GM18499 (cell line): ENCODE results near the gene ZNF765.
A peak's percentile ranks its signal among the peaks of the same experiment; 100 is the strongest.
"Not testable (repeated sequence)": the region's sequence is repeated elsewhere in the genome, so short reads cannot be mapped to it uniquely, and the experiment has no call there.

ENCODE experiments used
- ATAC-seq: cut with Tn5 transposase; IDR thresholded peaks from one replicate; pipeline ENCODE4 v1.9.1; 2021; ENCODE audit warnings: moderate number of reproducible peaks; ENCODE audit not compliant: insufficient read depth, unreplicated experiment

The ZNF765 gene

DNA sequence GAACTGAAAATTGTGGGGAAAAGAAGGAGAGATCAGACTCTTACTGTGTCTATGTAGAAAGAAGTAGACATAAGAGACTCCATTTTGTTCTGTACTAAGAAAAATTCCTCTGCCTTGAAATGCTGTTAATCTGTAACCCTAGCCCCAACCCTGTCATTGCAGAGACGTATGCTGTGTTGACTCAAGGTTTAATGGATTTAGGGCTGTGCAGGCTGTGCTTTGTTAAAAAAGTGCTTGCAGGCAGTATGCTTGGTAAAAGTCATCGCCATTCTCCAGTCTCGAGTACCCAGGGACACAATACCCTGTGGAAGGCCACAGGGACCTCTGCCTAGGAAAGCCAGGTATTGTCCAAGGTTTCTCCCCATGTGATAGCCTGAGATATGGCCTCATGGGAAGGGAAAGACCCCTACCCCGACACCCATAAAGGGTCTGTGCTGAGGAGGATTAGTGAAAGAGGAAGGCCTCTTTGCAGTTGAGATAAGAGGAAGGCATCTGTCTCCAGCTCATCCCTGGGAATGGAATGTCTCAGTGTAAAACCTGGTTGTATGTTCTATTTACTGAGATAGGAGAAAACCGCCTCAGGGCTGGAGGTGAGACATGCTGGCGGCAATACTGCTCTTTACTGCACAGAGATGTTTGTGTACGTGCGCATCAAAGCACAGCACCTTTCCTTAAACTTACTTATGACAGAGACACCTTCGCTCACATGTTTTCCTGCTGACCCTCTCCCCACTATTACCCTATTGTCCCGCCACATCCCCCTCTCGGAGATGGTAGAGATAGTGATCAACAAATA is 25.8 kb downstream of the ZNF765 start:
- not testable (repeated sequence) for ATAC-seq

DNA sequence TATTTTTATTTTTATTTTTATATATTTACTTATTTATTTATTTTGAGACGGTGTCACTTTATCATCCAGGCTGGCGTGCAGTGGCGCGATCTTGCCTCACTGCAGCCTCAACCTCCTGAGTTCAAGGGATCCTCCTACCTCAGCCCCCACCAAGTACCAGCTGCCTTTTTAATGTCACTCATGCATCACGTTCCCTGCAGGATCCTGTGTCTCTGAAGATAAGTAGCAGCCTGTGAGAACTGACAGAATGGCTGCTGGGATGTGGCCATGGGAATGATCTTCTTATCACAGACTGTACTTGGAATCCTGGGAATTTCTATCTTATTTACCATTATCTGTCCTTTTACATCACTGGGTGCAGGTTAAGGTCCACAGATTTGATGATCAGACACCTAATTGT is 27.6 kb downstream of the ZNF765 start:
- ATAC-seq: no peak

DNA sequence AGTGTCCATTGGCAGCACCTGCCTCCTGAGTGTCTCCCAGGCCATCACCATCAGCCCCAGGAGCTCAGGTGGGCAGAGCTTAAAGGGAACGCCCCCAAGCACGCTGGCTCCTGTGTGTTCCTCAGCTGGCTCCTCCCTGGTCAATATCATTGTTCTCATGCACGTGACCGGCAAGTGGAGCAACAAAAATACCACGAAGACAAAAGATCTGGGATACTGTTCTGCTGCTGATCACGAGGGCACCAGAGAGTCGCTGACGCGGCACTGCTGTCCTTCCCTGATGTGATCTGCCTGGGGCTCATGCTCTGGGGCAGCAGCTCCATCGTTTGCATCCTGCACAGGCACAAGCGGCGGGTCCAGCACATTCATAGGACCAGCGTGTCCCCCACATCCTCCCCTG is 28.1 kb downstream of the ZNF765 start:
- not testable (repeated sequence) for ATAC-seq

DNA sequence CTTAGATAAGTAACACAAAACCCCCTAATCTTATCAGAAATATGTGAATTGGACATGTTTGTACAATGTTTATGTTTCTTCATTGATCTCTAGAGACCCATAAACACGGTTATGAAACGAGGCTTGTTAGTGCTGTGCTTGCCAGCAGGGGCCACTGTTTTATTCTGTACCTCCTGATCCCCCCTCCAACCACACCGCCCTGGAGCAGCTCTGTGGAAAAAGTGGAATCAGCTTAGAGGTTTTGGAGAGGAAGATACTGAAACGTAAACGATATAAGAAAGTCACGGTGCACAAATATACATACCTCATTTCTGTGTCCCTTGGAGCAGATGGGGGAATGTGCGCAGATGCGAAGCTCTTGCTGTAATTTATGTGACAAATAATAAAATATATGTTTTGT is 28.7 kb downstream of the ZNF765 start:
- ATAC-seq: not testable (repeated sequence)

DNA sequence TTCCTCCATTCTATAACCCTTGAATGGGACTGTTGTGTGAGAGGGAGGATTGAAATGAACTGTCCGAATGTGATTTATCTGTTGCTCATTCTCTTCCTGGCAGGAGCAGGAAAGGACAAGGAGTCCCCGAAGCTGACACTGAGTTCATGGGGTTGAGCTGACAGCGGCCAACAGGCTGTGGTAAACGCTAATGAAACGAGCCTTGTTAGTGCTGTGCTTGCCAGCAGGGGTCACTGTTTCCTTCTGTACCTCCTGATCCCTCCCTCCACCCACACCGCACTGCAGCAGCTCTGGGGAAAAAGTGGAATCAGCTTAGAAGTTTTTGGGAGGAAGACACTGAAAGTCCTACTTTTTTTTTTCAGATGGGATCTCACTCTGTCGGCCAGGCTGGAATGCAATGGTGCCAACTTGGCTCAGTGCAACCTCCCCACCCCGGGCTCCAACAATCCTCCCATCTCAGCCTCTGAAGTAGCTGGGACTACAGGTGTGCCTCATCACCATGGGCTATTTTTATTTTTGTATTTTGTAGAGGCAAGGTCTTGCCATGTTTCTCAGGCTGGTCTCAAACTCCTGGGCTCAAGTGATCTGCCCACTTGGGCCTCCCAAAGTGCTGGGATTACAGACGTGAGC is 30.1 kb downstream of the ZNF765 start:
- ATAC-seq: no peak

DNA sequence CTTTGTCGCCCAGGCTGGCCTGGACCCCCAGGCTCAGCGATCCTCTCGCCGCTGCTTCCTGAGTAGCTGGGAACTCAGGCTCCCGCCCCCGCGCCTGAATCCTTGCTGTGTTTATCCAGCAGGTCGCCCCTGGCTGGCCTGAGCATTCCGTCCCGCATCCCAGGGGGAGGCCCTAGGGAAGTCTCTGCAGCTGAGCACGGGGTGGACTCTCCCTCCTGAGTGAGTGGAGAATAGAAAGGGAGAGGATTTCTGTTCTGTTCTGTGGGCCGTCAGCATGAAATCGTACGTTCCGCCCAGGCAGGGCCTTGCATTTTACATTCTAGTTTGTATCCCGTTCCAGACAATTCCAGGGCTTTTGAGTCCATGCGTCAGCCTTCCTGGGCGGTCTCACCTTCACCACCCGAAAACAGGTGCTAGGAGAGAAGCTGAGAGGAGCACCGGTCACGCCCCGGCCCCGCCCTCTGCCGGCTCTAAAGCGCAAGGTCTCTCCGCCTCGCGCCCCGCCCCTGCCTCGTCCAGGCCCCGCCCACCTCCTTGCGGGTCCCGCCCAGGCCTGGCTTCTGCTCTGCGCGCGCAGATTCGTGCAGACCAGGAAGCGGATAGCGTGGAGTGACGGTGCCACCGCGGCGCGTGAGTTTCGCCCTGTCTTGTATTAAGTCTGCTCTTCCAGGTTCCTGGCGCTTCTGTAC is 36.6 kb downstream of the ZNF765 start, which contains the start of gene ZNF761:
TSS of gene ZNF761 (plus strand) at position 586 of the 689 bp plus-strand sequence. CDS start 15,285 bp downstream, outside the sequence.
- peak; percentile 75 for ATAC-seq

DNA sequence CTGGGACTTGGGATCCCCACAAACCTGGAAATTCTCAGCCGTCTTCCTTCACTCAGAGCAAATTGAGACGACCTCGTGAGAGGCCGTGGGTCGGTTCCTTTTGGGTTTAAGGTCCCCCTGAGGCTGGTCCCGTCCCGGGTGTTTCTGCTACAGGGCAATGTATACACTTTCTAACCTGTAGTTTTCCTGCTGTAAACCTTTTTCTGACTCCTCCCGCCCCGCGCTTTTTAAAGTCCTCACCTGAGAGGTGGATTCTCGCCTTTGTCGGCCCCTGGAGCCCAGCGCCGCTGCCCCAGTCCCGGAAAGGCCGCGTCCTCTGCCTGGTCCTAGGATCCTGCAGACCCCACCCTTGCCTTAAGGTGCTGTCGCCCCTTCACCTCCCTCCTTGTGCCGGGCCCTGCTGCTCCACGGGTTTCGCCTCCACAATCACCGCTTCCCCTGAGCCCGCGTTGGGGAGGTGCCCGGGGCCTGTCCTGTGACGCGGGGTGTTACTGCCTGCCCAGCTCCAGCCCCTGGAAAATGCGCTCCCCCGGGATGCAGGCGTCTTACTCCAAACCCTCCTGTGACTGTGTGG is 37.2 kb downstream of the ZNF765 start:
- ATAC-seq: peak; percentile 11

DNA sequence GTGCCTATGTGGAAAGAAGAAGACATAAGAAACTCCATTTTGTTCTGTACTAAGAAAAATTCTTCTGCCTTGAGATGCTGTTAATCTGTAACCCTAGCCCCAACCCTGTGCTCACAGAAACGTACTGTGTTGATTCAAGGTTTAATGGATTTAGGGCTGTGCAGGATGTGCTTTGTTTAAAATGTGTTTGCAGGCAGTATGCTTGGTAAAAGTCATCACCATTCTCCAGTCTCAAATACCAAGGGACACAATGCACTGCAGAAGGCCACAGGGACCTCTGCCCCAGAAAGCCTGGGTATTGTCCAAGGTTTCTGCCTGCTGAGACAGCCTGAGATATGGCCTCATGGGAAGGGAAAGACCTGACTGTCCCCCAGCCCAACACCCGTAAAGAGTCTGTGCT is 48.9 kb downstream of the ZNF765 start:
- ATAC-seq: not testable (repeated sequence)

DNA sequence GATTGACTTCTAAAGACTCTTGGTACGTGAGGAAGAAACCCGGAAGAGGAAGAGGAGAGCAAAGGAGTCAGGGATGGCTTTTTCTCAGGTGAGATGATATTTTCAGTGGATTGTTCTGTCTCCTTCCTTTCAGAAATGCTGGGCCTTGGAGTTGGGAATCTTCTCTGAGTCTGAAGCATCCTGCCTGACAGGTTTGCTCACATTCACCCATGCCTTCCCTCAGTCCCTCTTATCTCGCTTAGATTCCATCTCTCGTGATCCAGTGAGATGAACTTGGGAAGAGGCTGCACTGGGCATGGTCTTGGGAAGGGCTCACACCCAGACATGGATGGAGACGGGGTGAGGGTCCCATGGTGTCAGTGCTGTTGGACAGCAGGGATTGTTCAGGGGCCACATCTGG is 52.2 kb downstream of the ZNF765 start:
- ATAC-seq: not testable (repeated sequence)

DNA sequence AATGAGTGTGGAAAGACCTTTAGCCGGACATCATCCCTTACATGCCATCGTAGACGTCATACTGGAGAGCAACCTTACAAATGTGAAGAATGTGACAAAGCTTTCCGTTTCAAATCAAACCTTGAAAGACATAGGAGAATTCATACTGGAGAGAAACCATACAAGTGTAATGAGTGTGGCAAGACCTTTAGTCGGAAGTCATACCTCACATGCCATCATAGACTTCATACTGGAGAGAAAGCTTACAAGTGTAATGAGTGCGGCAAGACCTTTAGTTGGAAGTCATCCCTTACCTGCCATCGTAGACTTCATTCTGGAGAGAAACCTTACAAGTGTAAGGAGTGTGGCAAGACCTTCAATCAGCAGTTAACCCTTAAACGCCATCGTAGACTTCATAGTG is 60.9 kb downstream of the ZNF765 start:
- no peak for ATAC-seq

DNA sequence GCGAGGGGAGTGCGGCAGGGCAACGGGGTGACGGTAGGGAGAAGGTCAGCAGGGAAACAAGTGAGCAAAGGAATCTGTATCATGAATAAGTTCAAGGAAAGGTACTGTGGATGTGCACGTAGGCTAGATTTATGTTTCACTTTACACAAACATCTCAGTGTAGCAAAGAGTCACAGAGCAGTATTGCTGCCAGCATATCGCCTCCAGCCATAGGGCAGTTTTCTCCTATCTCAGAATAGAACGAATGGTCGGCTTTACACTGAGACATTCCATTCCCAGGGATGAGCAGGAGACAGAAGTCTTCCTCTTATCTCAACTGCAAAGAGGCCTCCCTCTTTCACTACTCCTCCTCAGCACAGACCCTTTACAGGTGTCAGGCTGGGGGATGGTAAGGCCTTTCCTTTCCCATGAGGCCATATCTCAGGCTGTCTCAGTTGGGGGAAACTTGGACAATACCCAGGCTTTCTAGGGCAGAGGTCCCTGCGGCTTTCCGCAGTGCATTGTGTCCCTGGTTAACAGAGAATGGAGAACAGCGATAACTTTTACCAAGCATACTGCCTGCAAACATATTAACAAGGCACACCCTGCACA is 65.3 kb downstream of the ZNF765 start:
- ATAC-seq: not testable (repeated sequence)

DNA sequence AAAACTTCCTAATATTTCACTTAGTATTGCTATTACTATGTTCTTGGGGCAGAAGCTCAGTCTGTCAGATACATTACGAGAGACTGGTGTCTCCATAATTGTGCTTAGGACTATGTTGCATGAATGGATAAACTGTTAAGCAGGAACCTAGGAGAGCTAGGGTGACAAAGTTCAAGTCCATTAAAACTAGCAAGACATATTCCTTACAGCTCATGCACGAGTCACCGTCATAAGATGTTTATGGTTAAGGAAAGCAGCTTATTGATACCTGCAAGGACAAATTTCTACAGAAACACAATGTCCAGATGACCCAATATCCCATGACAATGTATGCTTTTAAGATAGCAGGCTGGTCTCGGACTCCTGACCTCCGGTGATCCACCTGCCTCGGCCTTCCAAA is 66.9 kb downstream of the ZNF765 start:
- ATAC-seq: no peak

DNA sequence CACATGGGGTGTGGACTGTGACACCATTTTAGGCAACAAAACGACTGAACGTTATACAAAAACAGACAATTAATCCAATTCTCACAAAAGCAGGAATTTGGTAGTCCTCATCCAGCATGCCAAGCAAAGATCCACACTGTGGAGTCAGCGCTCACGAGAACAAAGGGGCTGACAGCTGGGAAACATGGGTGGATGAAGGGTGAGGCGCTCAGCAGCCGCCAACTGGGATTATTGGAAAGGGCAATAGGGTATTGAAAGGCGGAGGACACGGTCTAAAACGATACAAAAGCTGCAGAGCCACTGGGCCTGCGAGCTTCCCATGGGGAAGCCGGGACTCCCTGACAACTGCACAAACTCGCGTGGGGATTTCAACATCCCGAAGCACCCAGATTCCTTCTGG is 67.9 kb downstream of the ZNF765 start:
- no peak for ATAC-seq

DNA sequence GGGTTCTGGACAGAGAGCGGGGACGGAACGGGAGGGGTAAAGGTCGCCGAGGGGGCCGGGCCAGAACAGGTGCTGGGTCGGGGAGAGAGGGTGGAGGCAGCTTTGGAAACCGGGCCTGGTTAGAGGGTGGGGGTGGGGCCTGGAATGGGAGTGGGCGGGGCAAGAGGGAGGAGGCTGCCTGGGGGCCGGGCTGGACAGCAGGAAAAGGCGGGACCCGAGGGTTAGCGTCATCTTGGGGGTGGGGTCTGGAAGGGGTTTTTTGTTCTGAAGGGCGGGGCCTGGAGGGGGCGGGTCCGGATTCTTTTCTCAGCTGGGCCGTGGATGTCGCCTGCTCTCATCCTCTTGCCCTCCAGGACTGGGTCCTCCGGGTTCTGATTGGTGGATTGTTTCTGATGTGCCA is 68.3 kb downstream of the ZNF765 start:
- ATAC-seq: no peak

DNA sequence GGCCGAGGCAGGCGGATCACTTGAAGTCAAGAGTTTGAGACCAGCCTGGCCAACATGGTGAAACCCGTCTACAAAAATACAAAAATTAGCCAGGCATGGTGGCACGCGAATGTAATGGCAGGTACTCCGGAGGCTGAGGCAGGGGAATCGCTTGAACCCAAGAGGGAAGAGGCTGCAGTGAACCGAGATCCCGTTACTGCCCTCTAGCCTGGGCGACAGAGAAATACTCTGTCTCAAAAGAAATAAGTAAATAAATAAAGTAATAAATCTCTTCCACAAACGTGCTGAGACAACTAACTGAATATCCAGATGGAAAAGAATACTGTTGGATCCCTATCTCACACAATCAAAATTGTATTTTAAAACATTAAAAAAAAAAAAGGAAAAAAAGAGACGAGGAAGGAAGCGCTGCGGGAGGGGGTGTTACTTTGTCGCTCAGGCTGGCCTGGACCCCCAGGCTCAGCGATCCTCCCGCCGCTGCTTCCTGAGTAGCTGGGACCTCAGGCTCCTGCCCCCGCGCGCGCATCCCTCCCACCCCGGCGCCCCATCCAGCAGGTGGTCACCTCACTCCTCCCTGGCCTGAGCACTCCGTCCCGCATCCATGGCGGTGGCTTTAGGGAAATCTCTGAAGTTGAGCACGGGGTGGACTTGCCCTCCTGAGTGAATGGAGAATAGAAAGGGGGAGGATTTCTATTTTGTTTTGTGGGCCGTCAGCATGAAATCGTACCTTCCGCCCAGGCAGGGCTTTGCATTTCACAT is 72.0 kb downstream of the ZNF765 start:
- no peak for ATAC-seq

DNA sequence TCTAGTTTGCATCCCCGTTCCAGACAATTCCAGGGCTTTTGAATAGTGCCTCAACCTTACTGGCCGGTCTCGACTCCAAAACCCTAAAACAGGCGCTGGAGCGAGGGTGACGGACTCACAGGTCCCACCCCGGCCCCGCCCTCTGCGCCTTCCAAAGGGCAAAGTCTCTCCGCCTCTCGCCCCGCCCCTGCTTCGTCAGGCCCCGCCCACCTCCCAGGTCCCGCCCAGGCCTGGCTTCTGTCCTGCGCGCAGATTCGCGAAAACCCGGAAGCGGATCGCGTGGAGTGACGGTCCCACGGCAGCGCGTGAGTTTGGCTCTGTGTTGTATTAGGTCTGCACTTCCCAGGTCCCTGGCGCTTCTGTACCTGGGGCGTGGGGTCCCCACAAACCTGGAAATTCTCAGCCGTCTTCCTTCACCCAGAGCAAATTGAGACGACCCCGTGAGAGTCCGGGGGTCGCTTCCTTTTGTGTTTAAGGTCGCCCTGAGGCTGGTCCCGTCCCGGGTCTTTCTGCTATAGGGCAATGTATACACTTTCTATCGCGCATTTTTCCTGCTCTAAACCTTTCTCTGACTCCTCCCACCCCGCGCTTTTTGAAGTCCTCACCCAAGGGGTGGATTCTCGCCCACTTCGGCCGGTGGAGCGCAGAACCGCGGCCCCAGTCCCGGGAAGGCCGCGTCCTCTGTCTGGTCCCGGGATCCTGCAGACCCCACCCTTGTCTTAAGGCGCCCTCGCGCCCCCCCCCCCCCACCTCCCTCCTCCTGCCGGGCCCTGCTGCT is 72.7 kb downstream of the ZNF765 start, which contains the start of gene ZNF813:
TSS of gene ZNF813 (plus strand) at position 249 of the 778 bp plus-strand sequence. CDS start 16,090 bp downstream, outside the sequence.
- no peak for ATAC-seq

DNA sequence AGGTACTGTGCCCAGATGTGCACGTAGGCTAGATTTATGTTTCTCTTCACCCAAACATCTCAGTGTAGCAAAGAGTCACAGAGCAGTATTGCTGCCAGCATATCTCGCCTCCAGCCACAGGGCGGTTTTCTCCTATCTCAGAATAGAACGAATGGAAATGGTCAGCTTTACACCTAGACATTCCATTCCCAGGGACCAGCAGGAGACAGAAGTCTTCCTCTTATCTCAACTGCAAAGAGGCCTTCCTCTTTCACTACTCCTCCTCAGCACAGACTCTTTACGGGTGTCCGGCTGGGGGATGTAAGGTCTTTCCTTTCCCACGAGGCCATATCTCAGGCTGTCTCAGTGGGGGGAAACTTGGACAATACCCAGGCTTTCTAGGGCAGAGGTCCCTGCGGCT is 73.7 kb downstream of the ZNF765 start:
- ATAC-seq: not testable (repeated sequence)

DNA sequence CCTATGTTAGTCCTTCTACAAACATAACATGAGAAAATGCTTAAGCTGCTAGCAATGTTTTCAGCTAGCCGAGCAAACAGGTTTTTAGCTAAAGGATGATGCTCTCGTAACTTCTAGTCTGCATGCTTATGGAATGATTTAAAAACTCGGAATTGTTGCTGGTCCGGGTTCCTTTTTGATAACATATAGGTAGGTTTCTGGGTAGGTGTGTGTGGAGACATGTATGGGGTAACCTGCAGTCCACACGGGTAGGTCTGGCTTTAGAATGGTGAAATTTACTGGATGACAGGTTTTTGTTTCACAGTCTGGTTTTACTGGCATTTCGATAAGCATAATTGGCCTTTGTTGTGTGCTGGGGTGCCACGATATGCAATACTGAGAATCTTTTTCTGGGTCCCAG is 77.0 kb downstream of the ZNF765 start:
- ATAC-seq: no peak

DNA sequence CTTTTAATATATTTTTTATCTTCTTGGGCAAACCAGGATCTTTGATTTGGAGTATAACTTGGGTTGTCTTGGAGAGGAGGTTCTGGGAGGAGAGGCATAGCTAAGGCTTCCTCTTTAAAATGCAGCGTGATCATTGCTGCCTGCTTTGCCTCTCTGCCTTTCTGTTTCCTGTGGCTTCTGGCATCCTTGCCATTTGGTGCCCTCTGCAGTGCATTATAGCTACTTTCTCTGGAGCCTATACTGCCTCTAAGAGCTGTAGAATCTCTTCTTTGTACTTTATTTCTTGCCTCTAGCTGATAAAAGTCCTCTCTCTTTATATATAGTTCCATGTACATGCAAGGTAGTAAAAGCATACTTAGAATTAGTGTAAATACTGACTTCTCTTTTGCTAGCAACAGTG is 79.9 kb downstream of the ZNF765 start:
- ATAC-seq: not testable (repeated sequence)
